Karpas-422 (cell line): Measurements from ENCODE around the gene RNF113B. TPM values are rescaled to one million over a fixed set of nuclear protein-coding genes. Genes with fewer than 3 reads are reported as not detected.

ENCODE experiments used
- DNase-seq: peaks from one replicate; pipeline ENCODE4 v3.0.0-alpha.2; 2015
- H2AFZ ChIP-seq: fragments of 200-600 bp; sonication (generic); 2 replicates; pipeline ENCODE4 v1.6.1; 2014; ENCODE audit warnings: antibody characterized with exemption, low read length, mixed read lengths
- H3K27ac ChIP-seq: fragments of 200-600 bp; sonication (generic); 2 replicates; pipeline ENCODE4 v1.5.1; 2014; ENCODE audit warnings: mild to moderate bottlenecking, low read length, moderate library complexity
- H3K27me3 ChIP-seq: fragments of 200-600 bp; sonication (generic); 2 replicates; pipeline ENCODE4 v1.6.1; 2014; ENCODE audit warnings: low read length, mixed read lengths
- H3K36me3 ChIP-seq: fragments of 200-600 bp; sonication (generic); 2 replicates; pipeline ENCODE4 v1.6.1; 2014; ENCODE audit warnings: low read length, mixed read lengths; ENCODE audit not compliant: insufficient read depth
- H3K4me1 ChIP-seq: fragments of 200-600 bp; sonication (generic); 2 replicates; pipeline ENCODE4 v1.6.1; 2014; ENCODE audit warnings: mild to moderate bottlenecking, low read length, mixed read lengths
- H3K4me2 ChIP-seq: fragments of 200-600 bp; sonication (generic); 2 replicates; pipeline ENCODE4 v1.6.1; 2014; ENCODE audit warnings: low read length, low read depth, mild to moderate bottlenecking; ENCODE audit not compliant: poor library complexity, severe bottlenecking
- H3K4me3 ChIP-seq: fragments of 200-600 bp; sonication (generic); 2 replicates; pipeline ENCODE4 v1.5.1; 2014; ENCODE audit warnings: mild to moderate bottlenecking, antibody characterized with exemption, low read length, mixed read lengths
- H3K79me2 ChIP-seq: fragments of 200-600 bp; sonication (generic); 2 replicates; pipeline ENCODE4 v1.6.1; 2014; ENCODE audit warnings: mild to moderate bottlenecking, low read length, mixed read lengths
- H3K9ac ChIP-seq: fragments of 200-600 bp; sonication (generic); 2 replicates; pipeline ENCODE4 v1.6.0; 2014; ENCODE audit warnings: low read length
- H3K9me2 ChIP-seq: fragments of 200-600 bp; sonication (generic), shearing (Covaris generic); replicated peaks from 2 replicates; pipeline ENCODE4 v1.6.0; 2014; ENCODE audit warnings: mild to moderate bottlenecking, low read length, moderate library complexity; ENCODE audit not compliant: insufficient read depth
- H3K9me3 ChIP-seq: fragments of 300-700, 200-600 bp; sonication (generic); 2 replicates; pipeline ENCODE4 v1.6.1; 2014; ENCODE audit warnings: low read length, mixed read lengths
- H4K20me1 ChIP-seq: fragments of 200-600 bp; sonication (generic); 2 replicates; pipeline ENCODE4 v1.6.1; 2014; ENCODE audit warnings: mild to moderate bottlenecking, antibody characterized with exemption, low read length, low read depth; ENCODE audit not compliant: insufficient read depth
- total RNA-seq: library from RNA; depleted of rRNA; stranded (reverse); fragments of >200 nt; shearing (Covaris generic); gene quantifications from 2 replicates; pipeline ENCODE4 v1.2.3, GENCODE V29; 2014; ENCODE audit warnings: low replicate concordance

RNF113B gene
- total RNA-seq, 1 experiment from 2014 or later = not detected

DNA sequence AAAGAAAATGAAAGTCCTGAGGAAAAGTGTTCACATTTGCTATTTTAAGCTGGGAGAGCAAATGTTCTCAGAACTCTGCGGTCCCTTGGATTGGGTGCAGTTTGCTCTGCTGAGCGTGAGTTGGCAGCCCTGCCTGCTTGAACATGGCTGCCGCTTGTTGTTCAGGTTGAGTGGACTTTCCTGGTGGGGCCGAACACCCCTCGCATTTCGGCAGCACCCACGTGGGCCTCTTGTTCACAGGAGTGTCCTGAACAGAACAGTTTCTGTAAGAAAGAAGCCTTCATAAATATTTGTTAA is 10.8 kb upstream of the RNF113B start:
- no peak for DNase-seq
- no peaks in the 10 kb centered on the region for H3K4me1 ChIP-seq
- no peak overlapping the region for H3K27ac ChIP-seq
- H4K20me1 ChIP-seq = no peaks in the 10 kb centered on the region
- H3K79me2 ChIP-seq = no peaks in the 10 kb centered on the region
- no peaks in the 10 kb centered on the region for H3K36me3 ChIP-seq
- no peaks in the 10 kb centered on the region for H3K9me3 ChIP-seq
- no peak overlapping the region for H2AFZ ChIP-seq
- no peak overlapping the region for H3K9ac ChIP-seq
- no peaks in the 10 kb centered on the region for H3K9me2 ChIP-seq
- H3K4me3 ChIP-seq = no peak overlapping the region
- no peak overlapping the region for H3K4me2 ChIP-seq
- H3K27me3 ChIP-seq = no peaks in the 10 kb centered on the region

DNA sequence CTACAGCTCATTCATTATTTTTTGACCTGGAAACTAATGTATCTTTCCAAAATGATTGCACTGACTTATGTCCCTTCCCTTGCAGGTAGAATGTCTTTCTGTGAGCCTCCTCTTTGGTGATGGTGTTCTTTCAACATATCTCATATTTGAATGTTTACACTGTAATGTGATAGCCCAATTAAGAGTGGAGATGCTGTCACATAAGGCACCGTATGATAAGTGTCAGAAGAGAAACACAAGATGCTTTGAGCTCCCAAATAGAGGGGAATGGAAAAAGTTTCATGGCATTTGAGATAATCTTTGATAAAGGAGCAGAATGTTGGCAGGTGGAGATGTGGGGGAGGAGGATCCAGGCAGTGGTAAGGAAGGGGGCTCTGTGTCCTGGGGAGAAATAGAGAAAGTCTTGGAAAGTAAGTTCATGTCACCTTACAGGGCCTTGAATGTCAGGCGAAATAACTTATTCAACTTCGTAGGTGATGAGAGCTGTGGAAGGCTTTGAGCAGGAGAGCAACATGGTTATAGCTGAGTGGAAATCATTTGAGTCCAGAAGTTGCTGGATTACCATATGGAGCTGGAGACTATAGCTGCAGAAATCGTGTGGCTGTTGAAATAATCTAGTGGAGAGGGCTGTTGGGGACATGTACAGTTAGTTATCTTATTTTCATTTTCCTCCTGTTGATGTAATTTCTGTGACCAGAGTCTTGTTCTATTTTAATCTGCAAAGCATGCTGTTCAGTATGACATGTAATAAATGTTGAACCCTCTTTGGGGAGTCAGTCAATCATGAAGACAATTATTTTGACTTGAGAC is 10.3 kb upstream of the RNF113B start:
- no peak overlapping the region for H2AFZ ChIP-seq
- no peaks in the 10 kb centered on the region for H3K4me1 ChIP-seq
- H3K27ac ChIP-seq = no peak overlapping the region
- no peak overlapping the region for H3K4me2 ChIP-seq
- H3K27me3 ChIP-seq = no peaks in the 10 kb centered on the region
- H4K20me1 ChIP-seq = no peaks in the 10 kb centered on the region
- H3K9ac ChIP-seq = no peak overlapping the region
- no peak for DNase-seq
- no peaks in the 10 kb centered on the region for H3K9me3 ChIP-seq
- H3K79me2 ChIP-seq = no peaks in the 10 kb centered on the region
- H3K4me3 ChIP-seq = no peak overlapping the region
- H3K9me2 ChIP-seq = no peaks in the 10 kb centered on the region
- H3K36me3 ChIP-seq = no peaks in the 10 kb centered on the region

DNA sequence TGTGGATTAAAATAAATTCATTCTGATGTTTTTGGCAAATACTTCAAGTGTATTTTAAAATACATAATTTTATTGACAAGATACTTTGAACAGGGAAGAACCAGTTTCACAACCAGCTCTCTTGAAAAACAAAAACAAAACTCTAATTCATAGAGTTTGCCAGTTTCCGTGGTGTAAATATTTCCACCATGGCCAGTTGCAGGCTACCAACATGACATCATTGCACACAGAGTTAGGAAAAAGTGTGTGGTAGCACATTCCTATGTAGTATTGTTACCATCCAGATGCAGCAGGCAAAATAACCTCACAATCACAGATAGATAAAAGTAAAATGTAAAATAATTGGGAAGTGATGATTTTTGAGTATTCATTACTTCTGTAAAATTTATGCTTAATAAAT is 7.7 kb upstream of the RNF113B start:
- no peak overlapping the region for H3K9ac ChIP-seq
- DNase-seq = no peak
- no peak overlapping the region for H3K4me3 ChIP-seq
- no peak overlapping the region for H2AFZ ChIP-seq
- H3K9me3 ChIP-seq = no peaks in the 10 kb centered on the region
- no peaks in the 10 kb centered on the region for H3K36me3 ChIP-seq
- H3K4me1 ChIP-seq = no peaks in the 10 kb centered on the region
- H3K9me2 ChIP-seq = no peaks in the 10 kb centered on the region
- no peak overlapping the region for H3K27ac ChIP-seq
- no peaks in the 10 kb centered on the region for H3K27me3 ChIP-seq
- H3K79me2 ChIP-seq = no peaks in the 10 kb centered on the region
- no peak overlapping the region for H3K4me2 ChIP-seq
- H4K20me1 ChIP-seq = no peaks in the 10 kb centered on the region

DNA sequence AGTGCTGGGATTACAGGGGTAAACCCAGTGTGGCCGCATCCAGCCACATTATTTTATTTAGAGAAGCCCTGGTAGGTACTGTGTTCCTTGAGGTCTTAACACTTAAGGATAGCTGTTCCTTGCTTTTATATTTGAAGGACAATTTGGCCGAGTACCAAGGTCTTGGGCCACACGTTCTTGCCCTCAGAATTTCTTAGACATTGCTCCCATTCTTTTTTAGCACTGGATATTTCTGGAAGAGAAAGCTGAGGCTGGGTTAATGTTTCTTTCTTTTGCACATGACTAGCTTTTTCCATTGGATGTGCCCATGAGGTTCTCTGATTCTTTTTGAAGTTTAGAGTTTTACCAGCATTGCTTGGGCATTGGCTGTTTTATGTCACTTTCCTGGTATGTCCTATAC is 5.5 kb upstream of the RNF113B start:
- Histone ChIP-seq H3K9me2 (no peaks in the 10 kb centered on the region), H3K27ac (no peak overlapping the region), H3K4me2 (no peak overlapping the region), H4K20me1 (no peaks in the 10 kb centered on the region), H3K4me3 (no peak overlapping the region), H3K4me1 (no peaks in the 10 kb centered on the region), H3K9ac (no peak overlapping the region), H3K79me2 (no peaks in the 10 kb centered on the region), H3K9me3 (no peaks in the 10 kb centered on the region), H2AFZ (no peak overlapping the region), H3K27me3 (no peaks in the 10 kb centered on the region), H3K36me3 (no peaks in the 10 kb centered on the region)
- no peak for DNase-seq

DNA sequence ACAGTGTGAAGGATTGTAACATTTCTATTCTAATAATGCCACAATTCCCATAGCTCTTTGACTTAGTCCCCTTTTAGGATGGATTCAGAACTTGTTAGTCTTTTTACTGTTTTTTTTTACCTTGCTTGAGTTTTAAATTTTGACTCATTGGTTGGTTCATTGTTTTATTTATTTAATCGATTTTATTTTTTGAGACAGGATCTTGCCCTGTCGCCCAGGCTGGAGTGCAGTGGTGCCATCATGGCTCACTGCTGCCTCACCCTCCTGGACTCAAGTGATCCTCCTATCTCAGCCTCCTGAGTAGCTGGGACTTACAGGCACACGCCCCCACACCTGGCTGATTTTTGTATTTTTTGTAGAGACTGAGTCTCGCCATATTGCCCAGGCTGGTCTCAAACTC is 5.1 kb upstream of the RNF113B start:
- H2AFZ ChIP-seq = no peak overlapping the region
- H3K4me2 ChIP-seq = no peak overlapping the region
- H3K36me3 ChIP-seq = no peaks in the 10 kb centered on the region
- H3K9me2 ChIP-seq = no peaks in the 10 kb centered on the region
- no peak overlapping the region for H3K9ac ChIP-seq
- no peak overlapping the region for H3K4me3 ChIP-seq
- no peaks in the 10 kb centered on the region for H4K20me1 ChIP-seq
- H3K9me3 ChIP-seq = no peaks in the 10 kb centered on the region
- no peaks in the 10 kb centered on the region for H3K4me1 ChIP-seq
- DNase-seq = no peak
- H3K27ac ChIP-seq = no peak overlapping the region
- H3K27me3 ChIP-seq = no peaks in the 10 kb centered on the region
- H3K79me2 ChIP-seq = no peaks in the 10 kb centered on the region

DNA sequence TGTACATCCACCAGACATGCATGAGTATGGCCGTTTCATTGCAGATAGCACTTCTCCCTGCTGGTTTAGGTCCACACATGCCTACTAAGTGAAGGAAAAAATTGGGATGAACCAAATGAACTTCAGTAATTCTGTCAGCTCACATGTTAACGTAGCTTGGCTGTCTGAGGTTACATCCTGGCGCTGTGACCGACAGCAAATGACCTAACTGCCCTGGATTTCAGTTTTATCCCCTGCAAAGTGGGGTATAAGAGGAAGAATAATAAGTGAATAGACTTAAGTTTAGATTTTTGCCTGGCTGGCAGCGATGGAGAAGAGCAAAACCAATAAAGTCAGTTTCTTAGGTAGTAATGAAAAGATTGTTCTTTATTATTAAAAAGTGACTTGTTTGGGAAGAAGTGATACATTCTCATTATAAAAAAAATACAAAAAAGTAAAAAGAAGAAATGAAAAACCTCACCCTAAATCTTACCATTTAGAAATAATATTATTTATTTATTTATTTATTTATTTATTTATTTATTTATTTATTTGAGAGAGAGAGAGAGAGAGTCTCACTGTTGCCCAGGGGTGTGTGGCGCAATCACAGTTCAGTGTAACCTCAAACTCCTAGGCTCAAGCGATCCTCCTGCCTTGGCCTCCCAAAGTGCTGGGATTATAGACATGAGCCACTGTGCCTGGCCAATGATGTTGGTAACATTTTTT is 4.2 kb upstream of the RNF113B start:
- Histone ChIP-seq H3K4me2 (no peak overlapping the region), H3K4me3 (no peak overlapping the region), H3K9me2 (no peaks in the 10 kb centered on the region), H3K79me2 (no peaks in the 10 kb centered on the region), H3K4me1 (no peaks in the 10 kb centered on the region), H3K9me3 (no peaks in the 10 kb centered on the region), H3K27me3 (no peaks in the 10 kb centered on the region), H3K36me3 (no peaks in the 10 kb centered on the region), H3K27ac (no peak overlapping the region), H3K9ac (no peak overlapping the region), H2AFZ (no peak overlapping the region), H4K20me1 (no peaks in the 10 kb centered on the region)
- no peak for DNase-seq

DNA sequence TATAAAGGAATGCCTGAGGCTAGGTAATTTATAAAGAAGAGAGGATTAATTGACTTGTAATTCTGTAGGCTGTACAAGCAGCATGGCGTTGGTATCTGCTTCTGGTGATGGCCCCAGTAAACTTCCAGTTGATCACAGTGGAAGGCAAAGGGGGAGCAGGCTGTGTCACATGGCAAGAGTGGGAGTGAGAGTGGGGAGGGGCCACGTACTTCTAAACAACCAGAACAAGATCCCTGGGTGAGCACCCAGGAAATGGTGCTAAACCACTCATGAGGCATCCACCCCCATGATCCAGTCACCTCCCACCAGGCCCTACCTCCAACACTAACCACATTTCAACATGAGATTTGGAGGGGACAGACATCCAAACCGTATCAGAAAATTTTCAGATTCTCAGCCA is 3.0 kb upstream of the RNF113B start:
- no peak overlapping the region for H3K9ac ChIP-seq
- H4K20me1 ChIP-seq = no peaks in the 10 kb centered on the region
- H3K27ac ChIP-seq = no peak overlapping the region
- DNase-seq = no peak
- H3K27me3 ChIP-seq = no peaks in the 10 kb centered on the region
- H3K9me3 ChIP-seq = no peaks in the 10 kb centered on the region
- no peak overlapping the region for H2AFZ ChIP-seq
- no peaks in the 10 kb centered on the region for H3K36me3 ChIP-seq
- H3K9me2 ChIP-seq = no peaks in the 10 kb centered on the region
- no peaks in the 10 kb centered on the region for H3K79me2 ChIP-seq
- H3K4me1 ChIP-seq = 0 out of 2 replicates have a peak, but pooled peaks cover under 1% of the 10 kb centered on the region
- H3K4me3 ChIP-seq = no peak overlapping the region
- H3K4me2 ChIP-seq = no peak overlapping the region

DNA sequence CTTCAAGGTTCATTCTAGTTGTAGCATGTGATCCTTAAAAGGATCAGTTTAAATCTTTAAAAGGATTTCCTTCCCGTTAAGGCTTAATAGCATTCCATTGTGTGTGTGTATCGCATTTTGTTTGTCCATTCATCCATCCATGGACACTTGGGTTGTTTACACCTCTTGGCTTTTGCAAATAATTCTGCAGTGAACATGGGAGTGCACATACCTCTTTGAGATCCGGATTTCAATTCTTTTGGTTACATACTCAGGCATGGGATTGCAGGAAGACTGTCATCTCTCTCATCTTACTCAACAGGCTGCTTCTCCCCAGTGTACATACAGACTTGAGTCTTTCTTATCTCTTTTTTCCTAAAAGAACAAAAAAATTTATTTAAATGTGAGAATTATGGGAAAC is 1.2 kb downstream of the RNF113B start:
- no peaks in the 10 kb centered on the region for H3K79me2 ChIP-seq
- H3K4me2 ChIP-seq = no peak overlapping the region
- H3K4me1 ChIP-seq = 0 out of 2 replicates have a peak, but pooled peaks cover 3% of the 10 kb centered on the region
- no peaks in the 10 kb centered on the region for H3K9me2 ChIP-seq
- no peak overlapping the region for H3K4me3 ChIP-seq
- H3K27me3 ChIP-seq = no peaks in the 10 kb centered on the region
- no peaks in the 10 kb centered on the region for H3K36me3 ChIP-seq
- no peak for DNase-seq
- no peak overlapping the region for H2AFZ ChIP-seq
- H4K20me1 ChIP-seq = no peaks in the 10 kb centered on the region
- no peaks in the 10 kb centered on the region for H3K9me3 ChIP-seq
- no peak overlapping the region for H3K9ac ChIP-seq
- H3K27ac ChIP-seq = no peak overlapping the region
